ENCODE measurements around the gene HMGA1. TPM values are rescaled to one million over a fixed set of nuclear protein-coding genes. Genes with fewer than 3 reads are reported as not detected.
A peak's percentile ranks its signal among the peaks of the same experiment; 100 is the strongest.

The HMGA1 gene
- total and polyA plus RNA-seq, 4 experiments from 2014 or later, result 25.4 to 77.5 (median 57.8) TPM

- Histone ChIP-seq H3K27ac (ENCODE audit: low read depth, low read length) (peak overlapping the region; percentile 48), H3K4me3 (ENCODE audit: low read length in 2 of 2) (peak overlapping the region; percentile 47 to 58), H3K4me1 (ENCODE audit: insufficient read depth, low read length) (peaks cover 9% of the 10 kb centered on the region), H3K9me3 (ENCODE audit: control insufficient read depth in 1 of 2, low read length in 2 of 2) (no peaks in the 10 kb centered on the region), H3K36me3 (ENCODE audit: insufficient read depth, low read length) (no peaks in the 10 kb centered on the region), H3K27me3 (ENCODE audit: insufficient read depth, low read length) (no peaks in the 10 kb centered on the region)
- intact Hi-C loops (cut with micrococcal nuclease), result loop anchor here (1.0 to 2.0 kb wide), 7 partner anchors 25 to 413 kb away; partner anchors contain the start of genes HMGA1, NUDT3 and SMIM29
- peak overlapping the region; percentile 79 to 89 (median 85) for H3K4me3 Mint-ChIP-seq
- ChIA-PET CTCF (ENCODE audit: partially characterized antibody) (interaction anchor here (0.7 to 5.3 kb wide), 35 partner anchors 8 to 1009 kb away, joined by 3 to 60 read pairs (median 5); partner anchors contain the start of genes BLTP3A, HMGA1 and SMIM29), POLR2A (ENCODE audit: partially characterized antibody) (interaction anchor here (0.6 to 2.9 kb wide), 12 partner anchors 14 to 595 kb away, joined by 3 to 24 read pairs (median 4); partner anchors contain the start of genes HMGA1 and SMIM29)
- peak; percentile 81 to 89 (median 85) for DNase-seq
- no peaks in the 10 kb centered on the region for H3K27me3 Mint-ChIP-seq
- no peaks in the 10 kb centered on the region for H3K9me3 Mint-ChIP-seq
- peaks cover 2 to 9% (median 5%) of the 10 kb centered on the region in 4 donors for H3K4me1 Mint-ChIP-seq
- H3K27ac Mint-ChIP-seq, result peak overlapping the region in 6 of 7 donors; percentile 42 to 78 (median 56)
- no peaks in the 10 kb centered on the region for H3K36me3 Mint-ChIP-seq
Observed at GRCh38 chr6:34196116-34196832, 40.4 kb upstream of the HMGA1 start.

- Mint-ChIP-seq H3K9me3 (no peaks in the 10 kb centered on the region), H3K4me3 (peak overlapping the region; percentile 79 to 89 (median 85)), H3K27ac (peak overlapping the region in 3 of 7 donors; percentile 7 to 78 (median 78)), H3K36me3 (no peaks in the 10 kb centered on the region), H3K4me1 (peaks cover 2 to 9% (median 5%) of the 10 kb centered on the region in 4 donors), H3K27me3 (no peaks in the 10 kb centered on the region)
- ChIA-PET CTCF (ENCODE audit: partially characterized antibody) (interaction anchor here (0.9 to 5.3 kb wide), 25 partner anchors 8 to 1008 kb away, joined by 3 to 60 read pairs (median 6); partner anchors contain the start of genes HMGA1 and SMIM29), POLR2A (ENCODE audit: partially characterized antibody) (interaction anchor here (0.8 to 2.9 kb wide), 7 partner anchors 15 to 218 kb away, joined by 3 to 24 read pairs (median 10); partner anchors contain the start of genes HMGA1 and SMIM29)
- Histone ChIP-seq H3K4me3 (ENCODE audit: low read length in 2 of 2) (peak overlapping the region; percentile 47 to 58), H3K9me3 (ENCODE audit: control insufficient read depth in 1 of 2, low read length in 2 of 2) (no peaks in the 10 kb centered on the region), H3K36me3 (ENCODE audit: insufficient read depth, low read length) (no peaks in the 10 kb centered on the region), H3K27me3 (ENCODE audit: insufficient read depth, low read length) (no peaks in the 10 kb centered on the region), H3K4me1 (ENCODE audit: insufficient read depth, low read length) (peaks cover 9% of the 10 kb centered on the region), H3K27ac (ENCODE audit: low read depth, low read length) (peak overlapping the region; percentile 48)
- intact Hi-C loops (cut with micrococcal nuclease), result loop anchor here (1.0 to 2.0 kb wide), 7 partner anchors 24 to 412 kb away; partner anchors contain the start of genes HMGA1, NUDT3 and SMIM29
- DNase-seq, result no peak
Observed at GRCh38 chr6:34196833-34197195, 39.9 kb upstream of the HMGA1 start.

- ChIA-PET CTCF (ENCODE audit: partially characterized antibody) (interaction anchor here (2.6 to 4.2 kb wide), 3 partner anchors 10 to 49 kb away, joined by 10 to 13 read pairs (median 13); partner anchors contain the start of gene SMIM29), POLR2A (ENCODE audit: partially characterized antibody) (no interaction called here)
- no peaks in the 10 kb centered on the region for H3K36me3 Mint-ChIP-seq
- no peaks in the 10 kb centered on the region for H3K27me3 Mint-ChIP-seq
- no peak overlapping the region for H3K27ac ChIP-seq (ENCODE audit: low read depth, low read length)
- no peaks in the 10 kb centered on the region for H3K36me3 ChIP-seq (ENCODE audit: insufficient read depth, low read length)
- H3K4me1 ChIP-seq (ENCODE audit: insufficient read depth, low read length), result peaks cover 9% of the 10 kb centered on the region
- H3K27me3 ChIP-seq (ENCODE audit: insufficient read depth, low read length), result no peaks in the 10 kb centered on the region
- H3K9me3 ChIP-seq (ENCODE audit: control insufficient read depth in 1 of 2, low read length in 2 of 2), result no peaks in the 10 kb centered on the region
- H3K4me1 Mint-ChIP-seq, result peaks cover 0 to 9% (median 5%) of the 10 kb centered on the region in 4 donors
- peak overlapping the region in 3 of 7 donors; percentile 56 to 81 (median 71) for H3K27ac Mint-ChIP-seq
- H3K4me3 ChIP-seq (ENCODE audit: low read length in 2 of 2), result no peak overlapping the region
- DNase-seq, result no peak
- no peak overlapping the region for H3K4me3 Mint-ChIP-seq
- no peaks in the 10 kb centered on the region for H3K9me3 Mint-ChIP-seq
- intact Hi-C loops (cut with micrococcal nuclease), result no loop called here
Observed at GRCh38 chr6:34200340-34200971, 36.2 kb upstream of the HMGA1 start.

- intact Hi-C loops (cut with micrococcal nuclease), result no loop called here
- Histone ChIP-seq H3K27me3 (ENCODE audit: insufficient read depth, low read length) (no peaks in the 10 kb centered on the region), H3K4me1 (ENCODE audit: insufficient read depth, low read length) (peaks cover 3% of the 10 kb centered on the region), H3K9me3 (ENCODE audit: control insufficient read depth in 1 of 2, low read length in 2 of 2) (no peaks in the 10 kb centered on the region), H3K4me3 (ENCODE audit: low read length in 2 of 2) (no peak overlapping the region), H3K27ac (ENCODE audit: low read depth, low read length) (no peak overlapping the region), H3K36me3 (ENCODE audit: insufficient read depth, low read length) (no peaks in the 10 kb centered on the region)
- peaks cover 0 to 3% (median 1%) of the 10 kb centered on the region in 4 donors for H3K4me1 Mint-ChIP-seq
- no peaks in the 10 kb centered on the region for H3K9me3 Mint-ChIP-seq
- POLR2A ChIA-PET (ENCODE audit: partially characterized antibody), result interaction anchor here (0.6 kb wide), 1 partner anchor 36 kb away, joined by 3 read pairs; no protein-coding TSS in a partner anchor
- H3K4me3 Mint-ChIP-seq, result no peak overlapping the region
- no peak for DNase-seq
- H3K27ac Mint-ChIP-seq, result peak overlapping the region in 1 of 7 donors; percentile 30
- CTCF ChIA-PET (ENCODE audit: partially characterized antibody), result interaction anchor here (0.7 to 4.2 kb wide), 5 partner anchors 9 to 213 kb away, joined by 3 to 13 read pairs (median 4); partner anchors contain the start of gene SMIM29
- no peaks in the 10 kb centered on the region for H3K36me3 Mint-ChIP-seq
- H3K27me3 Mint-ChIP-seq, result no peaks in the 10 kb centered on the region
Observed at GRCh38 chr6:34201455-34202107, 35.1 kb upstream of the HMGA1 start.

GRCh38 chr6:34202329-34203201 is 34.1 kb upstream of the HMGA1 start:
- ChIA-PET POLR2A (ENCODE audit: partially characterized antibody) (interaction anchor here (0.6 kb wide), 1 partner anchor 35 kb away, joined by 3 read pairs; no protein-coding TSS in a partner anchor), CTCF (ENCODE audit: partially characterized antibody) (interaction anchor here (0.8 to 4.2 kb wide), 4 partner anchors 8 to 212 kb away, joined by 3 to 13 read pairs (median 8); partner anchors contain the start of gene SMIM29)
- Mint-ChIP-seq H3K4me3 (no peak overlapping the region), H3K27ac (no peak overlapping the region), H3K9me3 (no peaks in the 10 kb centered on the region), H3K27me3 (no peaks in the 10 kb centered on the region), H3K36me3 (no peaks in the 10 kb centered on the region), H3K4me1 (peaks cover under 1 to 7% (median 1%) of the 10 kb centered on the region in 4 donors)
- Histone ChIP-seq H3K36me3 (ENCODE audit: insufficient read depth, low read length) (no peaks in the 10 kb centered on the region), H3K27ac (ENCODE audit: low read depth, low read length) (no peak overlapping the region), H3K27me3 (ENCODE audit: insufficient read depth, low read length) (no peaks in the 10 kb centered on the region), H3K9me3 (ENCODE audit: control insufficient read depth in 1 of 2, low read length in 2 of 2) (no peaks in the 10 kb centered on the region), H3K4me3 (ENCODE audit: low read length in 2 of 2) (no peak overlapping the region), H3K4me1 (ENCODE audit: insufficient read depth, low read length) (peaks cover 5% of the 10 kb centered on the region)
- intact Hi-C loops (cut with micrococcal nuclease), result no loop called here
- no peak for DNase-seq

GRCh38 chr6:34204693-34205092 is 32.0 kb upstream of the HMGA1 start:
- no peaks in the 10 kb centered on the region for H3K9me3 Mint-ChIP-seq
- no peaks in the 10 kb centered on the region for H3K27me3 ChIP-seq (ENCODE audit: insufficient read depth, low read length)
- H3K27ac Mint-ChIP-seq, result peak overlapping the region in 1 of 7 donors; percentile 42
- no peak overlapping the region for H3K4me3 Mint-ChIP-seq
- POLR2A ChIA-PET (ENCODE audit: partially characterized antibody), result interaction anchor here (1.7 kb wide), 1 partner anchor 10 kb away, joined by 5 read pairs; no protein-coding TSS in a partner anchor
- no peaks in the 10 kb centered on the region for H3K27me3 Mint-ChIP-seq
- no peak overlapping the region for H3K4me3 ChIP-seq (ENCODE audit: low read length in 2 of 2)
- peaks cover 4 to 12% (median 6%) of the 10 kb centered on the region in 4 donors for H3K4me1 Mint-ChIP-seq
- CTCF ChIA-PET (ENCODE audit: partially characterized antibody), result interaction anchor here (1.9 kb wide), 1 partner anchor 8 kb away, joined by 7 read pairs; no protein-coding TSS in a partner anchor
- intact Hi-C loops (cut with micrococcal nuclease), result no loop called here
- DNase-seq, result no peak
- H3K36me3 ChIP-seq (ENCODE audit: insufficient read depth, low read length), result no peaks in the 10 kb centered on the region
- H3K4me1 ChIP-seq (ENCODE audit: insufficient read depth, low read length), result peaks cover 8% of the 10 kb centered on the region
- H3K27ac ChIP-seq (ENCODE audit: low read depth, low read length), result no peak overlapping the region
- no peaks in the 10 kb centered on the region for H3K36me3 Mint-ChIP-seq
- H3K9me3 ChIP-seq (ENCODE audit: control insufficient read depth in 1 of 2, low read length in 2 of 2), result no peaks in the 10 kb centered on the region

Measured in CD4-positive, alpha-beta memory T cell (primary cell).